H1 (cell line): ENCODE data around the gene BCO1. TPM values are rescaled to one million over a fixed set of nuclear protein-coding genes. Genes with fewer than 3 reads are reported as not detected.

Source experiments
- BCL11A ChIP-seq, 2 experiments: IDR thresholded peaks; one replicate each; pipeline ENCODE4 v1.6.1; 2011; ENCODE audit warnings: low read depth in 2 of 2, low read length in 2 of 2, mild to moderate bottlenecking in 2 of 2
- RBBP5 ChIP-seq: IDR thresholded peaks from 2 replicates; pipeline ENCODE4 v1.7.1; 2012; ENCODE audit warnings: low read depth, mild to moderate bottlenecking, inconsistent platforms, low read length, moderate library complexity, borderline replicate concordance
- polyA plus RNA-seq, 7 experiments: library from polyadenylated mRNA; depleted of rRNA in 3 of 7; stranded (reverse) in 5 of 7; unstranded in 2 of 7; fragments of >200 nt in 5 of 7; fragments of 200-250 nt in 2 of 7; gene quantifications; 1 replicate in 5 of 7; 2 replicates in 1 of 7; 4 replicates in 1 of 7; pipeline versions ENCODE4 v1.2.1 to v1.2.3, GENCODE V29; 2011 to 2013; ENCODE audit warnings: missing spikeins in 2 of 7, mixed read lengths in 2 of 7
- total RNA-seq: library from RNA; stranded (reverse); fragmentation: NEBNext Ultra II Directional; extraction: Animal tissue kit (Norgen Biotek cat#: 25700); gene quantifications from 2 replicates; pipeline ENCODE4 v1.2.1, GENCODE V29; 2021

Gene BCO1
- total and polyA plus RNA-seq, 2 of the 8 experiments (the other 6 are each of a cell fraction or from before 2014, with no cell fraction given) = 0.21 TPM; not detected in 1

DNA sequence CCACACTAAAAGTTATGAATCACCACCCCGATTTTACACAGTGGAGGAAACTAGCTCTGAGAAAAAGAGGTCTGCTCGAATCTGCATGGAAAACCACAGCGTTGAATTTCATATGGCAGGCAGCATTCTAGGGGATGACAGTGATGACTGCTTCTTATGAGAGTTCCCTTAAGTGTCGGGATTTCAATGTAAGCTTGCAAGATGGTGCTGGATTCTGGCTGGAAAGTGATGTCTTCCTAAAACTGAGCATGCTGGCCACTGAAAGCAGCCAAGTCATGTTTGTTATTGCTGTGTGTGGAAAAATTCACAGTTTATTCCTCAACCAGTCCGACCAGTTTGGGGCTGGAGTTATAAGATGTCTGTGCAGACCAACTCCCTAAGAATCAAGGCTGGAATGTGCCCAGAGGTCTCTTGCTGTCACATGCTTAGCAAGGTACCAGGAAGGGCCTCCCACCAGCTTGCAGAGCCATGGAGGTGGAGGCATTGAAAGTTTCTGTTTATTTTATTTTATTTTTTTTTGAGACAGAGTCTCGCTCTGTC lies 39.1 kb downstream of the BCO1 start (continued):
- TF ChIP-seq RBBP5 (no peak), BCL11A (IDR thresholded peaks at IDR 0.05; ENCODE audit: low read depth in 2 of 2, low read length in 2 of 2) (no peak)
- TF ChIP-seq, all 59 proteins: peak for 0
